ENCODE measurements around the gene RNF207.

DNA sequence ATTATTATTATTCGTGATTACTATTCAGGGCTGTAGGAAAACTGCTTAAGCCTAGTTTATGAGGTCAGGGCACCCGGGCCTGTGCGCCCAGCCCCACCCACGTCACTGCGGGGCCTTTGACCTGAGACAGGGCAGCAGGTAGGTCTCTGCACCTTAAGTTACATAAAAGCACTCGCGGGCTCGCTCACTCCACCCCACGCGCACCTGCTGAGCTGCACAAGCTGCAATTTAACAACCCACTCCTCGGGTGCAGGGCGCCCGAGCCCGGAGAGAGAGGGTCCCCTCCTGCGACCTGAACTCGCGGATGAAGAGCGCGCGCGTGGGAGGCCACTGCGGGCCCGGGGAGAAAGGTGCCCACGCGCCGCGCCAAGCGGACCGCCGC is 29.4 kb downstream of the RNF207 start:
- TF ChIP-seq, protein P1, sequence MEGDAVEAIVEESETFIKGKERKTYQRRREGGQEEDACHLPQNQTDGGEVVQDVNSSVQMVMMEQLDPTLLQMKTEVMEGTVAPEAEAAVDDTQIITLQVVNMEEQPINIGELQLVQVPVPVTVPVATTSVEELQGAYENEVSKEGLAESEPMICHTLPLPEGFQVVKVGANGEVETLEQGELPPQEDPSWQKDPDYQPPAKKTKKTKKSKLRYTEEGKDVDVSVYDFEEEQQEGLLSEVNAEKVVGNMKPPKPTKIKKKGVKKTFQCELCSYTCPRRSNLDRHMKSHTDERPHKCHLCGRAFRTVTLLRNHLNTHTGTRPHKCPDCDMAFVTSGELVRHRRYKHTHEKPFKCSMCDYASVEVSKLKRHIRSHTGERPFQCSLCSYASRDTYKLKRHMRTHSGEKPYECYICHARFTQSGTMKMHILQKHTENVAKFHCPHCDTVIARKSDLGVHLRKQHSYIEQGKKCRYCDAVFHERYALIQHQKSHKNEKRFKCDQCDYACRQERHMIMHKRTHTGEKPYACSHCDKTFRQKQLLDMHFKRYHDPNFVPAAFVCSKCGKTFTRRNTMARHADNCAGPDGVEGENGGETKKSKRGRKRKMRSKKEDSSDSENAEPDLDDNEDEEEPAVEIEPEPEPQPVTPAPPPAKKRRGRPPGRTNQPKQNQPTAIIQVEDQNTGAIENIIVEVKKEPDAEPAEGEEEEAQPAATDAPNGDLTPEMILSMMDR (conservative IDR thresholded peaks at IDR 0.05; ENCODE audit: low read depth, low read length), result no peak
- TF ChIP-seq EZH2 (IDR thresholded peaks at IDR 0.05; ENCODE audit: borderline replicate concordance, low read depth, low read length, poor library complexity, severe bottlenecking), result no peak
